Subcutaneous abdominal adipose tissue (tissue), 5 donors: ENCODE results near the gene C15orf62.
A peak's percentile ranks its signal among the peaks of the same experiment; 100 is the strongest.

Experiments used
- H3K27ac ChIP-seq: one replicate; pipeline ENCODE4 v1.7.0; 2013; ENCODE audit warnings: low read depth, mild to moderate bottlenecking, inconsistent platforms, low read length, moderate library complexity
- H3K27me3 ChIP-seq, 5 donors: one replicate each; pipeline ENCODE4 v1.7.0; 2013; ENCODE audit warnings: low read length in 5 of 5, inconsistent platforms in 1 of 5; ENCODE audit not compliant: control insufficient read depth in 5 of 5, insufficient read depth in 4 of 5
- H3K36me3 ChIP-seq, 5 donors: one replicate each; pipeline ENCODE4 v1.7.0; 2013; ENCODE audit warnings: low read length in 5 of 5; ENCODE audit not compliant: control insufficient read depth in 5 of 5, insufficient read depth in 5 of 5
- H3K4me1 ChIP-seq, 5 donors: one replicate each; pipeline ENCODE4 v1.7.0; 2013; ENCODE audit warnings: low read length in 5 of 5, mild to moderate bottlenecking in 3 of 5, moderate library complexity in 1 of 5; ENCODE audit not compliant: control insufficient read depth in 5 of 5, insufficient read depth in 5 of 5
- H3K4me3 ChIP-seq, 5 donors: one replicate each; pipeline ENCODE4 v1.7.0; 2013; ENCODE audit warnings: low read length in 5 of 5, low read depth in 1 of 5
- H3K9ac ChIP-seq, 5 donors: one replicate each; pipeline ENCODE4 v1.7.0; 2013; ENCODE audit warnings: low read length in 5 of 5, mild to moderate bottlenecking in 4 of 5, moderate library complexity in 3 of 5
- H3K9me3 ChIP-seq, 5 donors: one replicate each; pipeline ENCODE4 v1.7.0; 2013; ENCODE audit warnings: low read length in 5 of 5; ENCODE audit not compliant: control insufficient read depth in 5 of 5
- donor health status: healthy.
- donor health status: healthy.
- donor health status: healthy.
- donor health status: healthy.
- donor health status: healthy.

Gene C15orf62

GRCh38 chr15:40807888-40808461 lies 38.2 kb downstream of the C15orf62 start:
- H3K4me3 ChIP-seq: peak overlapping the region; percentile 88 to 100 (median 99)
- no peaks in the 10 kb centered on the region for H3K9me3 ChIP-seq
- H3K9ac ChIP-seq: peak overlapping the region in 4 of 5 donors; percentile 48 to 100 (median 74)
- no peaks in the 10 kb centered on the region for H3K27me3 ChIP-seq
- peak overlapping the region; percentile 99 for H3K27ac ChIP-seq
- peaks cover 6 to 33% (median 23%) of the 10 kb centered on the region in 5 donors for H3K36me3 ChIP-seq
- peaks cover 6 to 21% (median 18%) of the 10 kb centered on the region in 5 donors for H3K4me1 ChIP-seq

- Histone ChIP-seq H3K9me3 (no peaks in the 10 kb centered on the region), H3K27ac (no peak overlapping the region), H3K9ac (peak overlapping the region in 1 of 5 donors; percentile 100)
Measured at GRCh38 chr15:40808861-40809450, 39.2 kb downstream of the C15orf62 start.

GRCh38 chr15:40812721-40813425 lies 43.1 kb downstream of the C15orf62 start:
- Histone ChIP-seq H3K36me3 (peaks cover 6 to 55% (median 44%) of the 10 kb centered on the region in 5 donors), H3K27ac (no peak overlapping the region), H3K9me3 (no peaks in the 10 kb centered on the region), H3K27me3 (no peaks in the 10 kb centered on the region), H3K9ac (no peak overlapping the region), H3K4me1 (peaks cover 3 to 9% (median 7%) of the 10 kb centered on the region in 5 donors), H3K4me3 (no peak overlapping the region)

More at GRCh38 chr15:40808861-40809450, 39.2 kb downstream of the C15orf62 start:
- H3K4me3 ChIP-seq: no peak overlapping the region
- H3K27me3 ChIP-seq: no peaks in the 10 kb centered on the region
- H3K36me3 ChIP-seq: peaks cover 6 to 40% (median 33%) of the 10 kb centered on the region in 5 donors
- peaks cover 6 to 21% (median 18%) of the 10 kb centered on the region in 5 donors for H3K4me1 ChIP-seq

- no peaks in the 10 kb centered on the region for H3K27me3 ChIP-seq
- no peak overlapping the region for H3K27ac ChIP-seq
- H3K9me3 ChIP-seq: no peaks in the 10 kb centered on the region
- H3K9ac ChIP-seq: no peak overlapping the region
- H3K4me3 ChIP-seq: no peak overlapping the region
- H3K36me3 ChIP-seq: peaks cover 6 to 47% (median 37%) of the 10 kb centered on the region in 5 donors
- H3K4me1 ChIP-seq: no peaks in the 10 kb centered on the region
Measured at GRCh38 chr15:40815042-40815698, 45.4 kb downstream of the C15orf62 start.

GRCh38 chr15:40819048-40819447 lies 49.3 kb downstream of the C15orf62 start:
- no peak overlapping the region for H3K9ac ChIP-seq
- no peaks in the 10 kb centered on the region for H3K27me3 ChIP-seq
- peaks cover 0 to 14% (median 8%) of the 10 kb centered on the region in 5 donors for H3K36me3 ChIP-seq
- H3K27ac ChIP-seq: no peak overlapping the region
- H3K4me3 ChIP-seq: no peak overlapping the region
- H3K4me1 ChIP-seq: no peaks in the 10 kb centered on the region
- no peaks in the 10 kb centered on the region for H3K9me3 ChIP-seq

- no peak overlapping the region for H3K9ac ChIP-seq
Measured at GRCh38 chr15:40821195-40821594, 51.4 kb downstream of the C15orf62 start.

More at GRCh38 chr15:40821195-40821594, 51.4 kb downstream of the C15orf62 start:
- Histone ChIP-seq H3K4me1 (no peaks in the 10 kb centered on the region), H3K36me3 (no peaks in the 10 kb centered on the region), H3K27me3 (no peaks in the 10 kb centered on the region), H3K27ac (no peak overlapping the region), H3K9me3 (no peaks in the 10 kb centered on the region), H3K4me3 (no peak overlapping the region)
